GM12873 (cell line): ENCODE measurements around the gene SLC9A9.

Experiments
- CTCF ChIP-seq: IDR thresholded peaks from 2 replicates; pipeline ENCODE4 v1.5.1; 2012; ENCODE audit warnings: low read depth, mild to moderate bottlenecking, moderate library complexity, low read length, control low read depth; ENCODE audit not compliant: insufficient read depth; ENCODE audit errors: missing control alignments

SLC9A9 gene

DNA sequence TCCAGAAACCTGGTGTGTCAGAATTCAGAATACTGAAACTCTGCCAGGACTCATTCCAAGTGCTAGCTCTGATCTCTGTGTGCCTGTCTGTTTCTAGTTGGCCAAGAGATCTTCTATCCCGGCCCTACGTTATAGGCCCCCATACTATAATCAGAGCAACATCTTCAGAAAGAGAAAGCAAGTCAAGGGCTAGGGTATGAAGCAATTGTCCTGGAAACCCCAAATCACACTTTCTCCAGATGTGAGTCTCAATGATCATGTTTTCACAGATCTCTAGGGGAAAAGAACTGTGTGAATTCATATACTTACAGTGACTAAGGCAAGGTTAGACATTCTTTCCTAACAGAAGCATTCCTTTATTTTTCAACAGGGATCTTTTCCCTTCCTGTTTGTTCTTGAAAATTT lies 309.7 kb downstream of the SLC9A9 start:
- no peak for TF ChIP-seq CTCF

GRCh38 chr3:143538061-143538460 lies 310.2 kb downstream of the SLC9A9 start:
- TF ChIP-seq CTCF: no peak

DNA sequence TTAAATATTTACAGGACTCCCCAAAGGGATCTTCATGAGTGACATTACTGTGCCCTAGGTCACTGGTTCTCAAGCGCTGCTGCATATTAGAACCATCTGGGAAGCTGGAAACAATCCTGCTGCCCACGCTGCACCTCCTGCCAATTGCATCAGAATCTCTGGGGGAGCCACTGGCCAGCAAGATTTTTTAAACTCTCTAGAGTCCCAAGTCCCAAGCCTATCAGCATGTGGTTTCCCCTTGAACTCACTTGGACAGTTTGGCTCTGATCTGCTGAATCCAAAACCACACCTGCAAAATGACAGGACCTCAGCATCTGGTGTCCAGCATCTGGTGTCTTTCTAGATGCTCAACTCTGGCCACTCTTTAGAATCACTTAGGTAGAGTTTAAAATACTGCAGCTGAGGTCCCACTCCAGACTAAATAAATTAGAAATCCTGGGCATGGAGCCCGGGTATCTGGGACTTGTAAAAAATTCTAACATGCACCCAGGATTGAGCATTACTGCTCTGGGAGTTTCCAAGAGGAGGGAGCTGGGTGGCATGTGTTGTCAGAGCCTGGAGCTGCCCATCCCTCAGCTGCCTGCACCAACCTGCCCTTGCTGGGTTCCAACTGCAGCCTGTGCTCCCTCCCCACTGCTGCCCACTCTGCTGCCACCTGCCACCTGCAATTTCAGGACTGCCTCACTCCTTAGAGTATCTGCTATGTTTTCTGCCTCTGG lies 311.3 kb downstream of the SLC9A9 start:
- no peak for TF ChIP-seq CTCF

- no peak for TF ChIP-seq CTCF
Measured at GRCh38 chr3:143535994-143536784, 312.1 kb downstream of the SLC9A9 start.

GRCh38 chr3:143533391-143533790 lies 314.9 kb downstream of the SLC9A9 start:
- no peak for TF ChIP-seq CTCF

DNA sequence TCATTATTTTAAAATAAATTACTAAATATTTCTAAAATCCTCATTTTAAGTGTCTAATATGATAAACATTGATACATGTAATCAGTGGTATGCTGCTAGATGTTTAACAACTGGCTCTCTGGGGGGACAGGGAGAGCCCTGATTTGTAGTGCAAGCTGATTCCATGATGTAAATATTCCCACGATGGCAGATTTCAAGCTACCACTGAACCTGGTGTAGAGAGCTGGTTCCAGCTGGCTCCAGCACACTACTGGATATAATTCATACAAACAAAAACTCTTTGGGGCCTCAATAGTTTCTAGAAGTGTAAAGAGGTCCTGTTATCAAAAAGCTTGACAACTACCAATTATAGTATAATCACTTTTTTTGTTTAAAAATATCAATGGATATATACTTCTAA lies 316.2 kb downstream of the SLC9A9 start:
- no peak for TF ChIP-seq CTCF

- no peak for TF ChIP-seq CTCF
Measured at GRCh38 chr3:143531101-143531500, 317.2 kb downstream of the SLC9A9 start.
